COLO668 (cell line): ENCODE data around the gene ARHGEF11.

Source experiments
- DNase-seq: peaks from one replicate; lab custom pipeline; 2025; ENCODE audit not compliant: unreplicated experiment; lab: John Stamatoyannopoulos, UW

The ARHGEF11 gene

DNA sequence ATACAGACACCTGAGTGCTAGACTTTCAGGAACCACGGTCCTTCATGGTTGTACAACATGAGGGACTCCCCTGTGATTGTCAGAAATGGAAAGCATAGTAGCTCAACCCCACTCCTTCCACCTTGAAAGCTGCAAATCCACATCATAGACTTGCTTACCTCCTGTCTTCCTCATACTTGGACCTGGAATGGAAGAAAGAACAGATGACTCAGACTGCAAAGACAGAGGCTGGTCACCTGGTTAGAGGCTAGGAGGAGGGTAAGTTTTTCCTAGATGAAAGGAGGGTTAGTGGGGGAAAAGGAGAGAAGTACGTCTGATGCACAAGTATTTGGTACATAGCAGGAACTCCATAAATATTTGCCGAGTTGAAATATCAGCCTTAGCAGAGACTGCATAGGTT, 87.9 kb downstream of the ARHGEF11 start:
- no peak for DNase-seq

GRCh38 chr1:156956333-156956732, 89.2 kb downstream of the ARHGEF11 start:
- no peak for DNase-seq

DNA sequence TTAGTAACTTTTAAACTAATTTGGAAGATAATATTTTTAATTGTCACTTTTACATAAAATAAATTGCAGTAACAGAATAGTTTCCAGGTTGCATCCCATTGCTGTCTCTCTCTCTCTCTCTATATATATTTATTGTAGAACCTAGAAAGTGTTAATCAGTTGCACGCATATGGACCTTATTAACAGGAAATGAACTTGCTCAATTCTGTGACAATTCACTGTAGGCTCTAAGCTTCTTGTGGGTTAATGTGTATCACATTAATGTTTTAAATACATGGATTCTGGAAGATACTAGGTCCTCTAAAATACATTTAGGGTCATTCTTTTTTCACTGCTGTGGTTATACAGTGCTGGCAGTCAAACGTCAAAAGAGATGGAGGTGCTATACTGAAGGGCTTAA, 92.0 kb downstream of the ARHGEF11 start:
- no peak for DNase-seq

- DNase-seq = no peak
These were observed 94.2 kb downstream of the ARHGEF11 start for GRCh38 chr1:156951371-156951770.

DNA sequence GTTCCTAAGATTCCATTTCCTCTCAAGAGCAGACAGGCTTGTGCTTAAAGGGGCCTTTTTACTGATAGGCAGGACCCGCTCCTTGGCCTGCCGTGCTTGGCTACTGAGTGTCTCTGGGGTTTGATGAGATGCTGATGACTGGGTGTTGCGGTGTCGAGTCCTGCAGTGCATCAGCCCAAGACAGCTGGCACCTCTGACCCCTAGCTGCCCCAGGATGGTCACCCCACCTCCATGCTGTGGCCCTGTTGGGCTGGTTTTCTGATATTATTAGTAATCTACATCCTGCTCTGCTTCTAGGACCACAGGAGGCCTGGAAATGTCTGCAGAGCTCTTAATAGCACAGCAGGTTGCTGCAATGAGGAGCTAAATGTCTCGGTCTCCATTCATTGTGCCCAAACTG, 96.4 kb downstream of the ARHGEF11 start:
- no peak for DNase-seq

- no peak for DNase-seq
These were observed 96.8 kb downstream of the ARHGEF11 start for GRCh38 chr1:156948708-156949107.

GRCh38 chr1:156947818-156948525, 97.6 kb downstream of the ARHGEF11 start:
- DNase-seq = no peak

DNA sequence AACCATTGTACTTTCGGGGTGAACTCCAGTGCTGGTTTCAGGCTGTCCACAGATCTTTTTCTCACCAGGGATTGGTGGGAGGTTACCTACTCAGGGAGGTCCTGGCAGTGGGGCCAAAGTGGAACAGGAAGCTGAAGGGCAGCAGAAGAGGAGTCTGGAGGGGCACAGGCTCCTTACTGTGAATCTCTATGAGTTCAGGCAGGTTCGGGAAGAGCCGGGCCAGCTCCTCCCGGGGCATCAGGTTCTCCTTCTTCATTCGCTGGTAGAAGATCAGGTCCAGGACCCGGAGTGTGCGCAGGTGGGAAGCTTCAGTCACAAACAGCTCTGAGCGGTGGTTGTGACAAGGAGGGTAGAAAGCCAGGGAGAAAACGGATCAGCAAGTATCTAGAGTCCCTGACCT, 98.4 kb downstream of the ARHGEF11 start:
- no peak for DNase-seq

DNA sequence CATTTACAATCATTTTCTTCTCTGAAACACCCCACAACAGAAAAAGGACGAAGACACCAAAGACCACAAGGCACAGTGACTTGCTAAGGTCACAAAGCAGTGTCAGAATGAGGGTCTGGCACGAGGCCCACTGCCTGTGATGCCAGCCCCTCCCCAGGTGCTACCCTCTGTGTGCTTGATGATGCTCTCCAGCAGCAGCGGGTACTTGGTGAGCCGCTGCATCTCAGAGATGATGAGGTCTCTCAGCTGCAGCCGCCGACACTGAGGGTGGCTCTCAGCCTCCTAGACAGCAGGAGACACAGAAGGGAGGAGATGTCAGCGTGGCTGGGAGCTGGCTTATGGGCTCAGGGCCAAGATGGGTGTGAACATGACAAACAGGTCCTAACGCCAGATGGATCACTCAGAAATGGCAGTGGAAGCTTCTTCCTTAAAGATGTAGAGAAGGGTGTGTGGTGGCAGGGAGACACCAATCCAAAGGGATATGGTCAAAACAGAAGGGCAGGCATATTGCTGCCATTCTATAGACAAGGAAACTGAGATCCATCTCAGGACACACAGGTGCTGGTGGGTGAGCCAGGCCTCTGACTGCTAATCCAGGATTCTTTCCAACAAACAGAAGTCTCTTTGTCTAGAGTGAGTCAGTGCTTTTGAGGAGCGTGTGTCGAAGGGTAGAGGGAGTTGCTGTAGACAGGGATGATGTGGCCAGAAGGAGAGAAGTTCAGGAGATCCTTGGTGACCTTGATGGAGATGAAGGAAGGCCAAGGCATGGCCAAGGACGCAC, 99.5 kb downstream of the ARHGEF11 start:
- DNase-seq = no peak

GRCh38 chr1:156944848-156945247, 100.7 kb downstream of the ARHGEF11 start:
- DNase-seq = no peak

GRCh38 chr1:156944268-156944667, 101.3 kb downstream of the ARHGEF11 start:
- DNase-seq = no peak

DNA sequence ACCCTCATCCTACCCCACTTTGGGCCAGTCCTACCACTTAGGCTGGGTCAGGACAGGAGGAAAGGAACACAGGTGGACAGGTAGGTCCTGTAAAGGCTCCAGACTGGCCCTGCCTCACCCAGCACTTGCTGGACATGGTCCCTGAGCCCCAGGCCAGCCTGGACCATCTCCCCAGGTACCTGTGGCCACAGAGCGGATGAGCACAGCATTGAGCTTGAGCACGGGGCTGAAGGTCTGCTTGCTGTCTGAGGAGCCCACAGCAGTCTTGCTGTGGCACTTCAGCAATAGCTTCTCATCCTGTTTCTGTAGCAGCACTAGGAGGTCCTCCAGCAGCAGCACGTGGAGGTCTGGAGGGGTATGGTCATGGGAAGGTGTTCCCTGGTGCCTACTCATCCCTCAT, 101.8 kb downstream of the ARHGEF11 start:
- no peak for DNase-seq

DNA sequence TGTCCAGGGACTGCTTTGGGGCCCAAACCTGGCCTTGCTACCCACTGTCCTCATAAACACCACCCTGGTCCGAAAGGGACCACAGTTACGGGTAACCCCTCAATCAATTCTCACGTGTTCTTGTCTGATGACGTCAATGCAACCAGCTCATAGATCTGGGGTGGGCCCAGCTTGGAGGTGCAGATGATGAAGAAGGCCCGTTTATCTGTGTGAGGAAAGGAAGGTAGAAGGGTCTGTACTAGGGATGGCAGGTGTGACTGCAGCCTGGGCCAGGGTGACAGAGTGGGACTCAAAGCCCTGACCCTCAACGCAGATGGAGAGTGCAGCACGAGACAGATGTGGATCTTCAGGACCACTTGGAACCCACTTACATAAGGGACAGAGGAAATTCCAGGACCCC, 103.0 kb downstream of the ARHGEF11 start:
- DNase-seq = no peak

- no peak for DNase-seq
These were observed 103.4 kb downstream of the ARHGEF11 start for GRCh38 chr1:156942176-156942575.

DNA sequence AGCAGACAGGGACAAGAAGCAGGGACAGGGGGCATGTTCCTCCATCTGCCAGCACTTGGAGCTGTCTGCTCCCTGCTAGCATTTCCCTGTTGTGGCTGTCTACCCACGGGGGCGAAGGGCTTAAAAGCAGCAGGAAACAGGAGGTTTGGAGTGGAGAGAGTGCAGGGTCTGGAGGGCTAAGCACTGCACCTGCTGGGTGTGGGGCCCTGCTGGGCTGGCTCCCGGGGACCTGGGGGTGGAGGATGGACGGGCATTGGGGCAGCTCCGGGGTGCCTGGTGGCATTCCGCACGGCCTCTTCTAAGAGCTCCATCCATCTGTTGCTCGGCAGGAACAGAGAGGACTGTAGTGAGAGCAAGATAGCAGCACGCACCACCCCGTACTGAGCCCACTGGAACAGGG, 103.9 kb downstream of the ARHGEF11 start:
- no peak for DNase-seq

DNA sequence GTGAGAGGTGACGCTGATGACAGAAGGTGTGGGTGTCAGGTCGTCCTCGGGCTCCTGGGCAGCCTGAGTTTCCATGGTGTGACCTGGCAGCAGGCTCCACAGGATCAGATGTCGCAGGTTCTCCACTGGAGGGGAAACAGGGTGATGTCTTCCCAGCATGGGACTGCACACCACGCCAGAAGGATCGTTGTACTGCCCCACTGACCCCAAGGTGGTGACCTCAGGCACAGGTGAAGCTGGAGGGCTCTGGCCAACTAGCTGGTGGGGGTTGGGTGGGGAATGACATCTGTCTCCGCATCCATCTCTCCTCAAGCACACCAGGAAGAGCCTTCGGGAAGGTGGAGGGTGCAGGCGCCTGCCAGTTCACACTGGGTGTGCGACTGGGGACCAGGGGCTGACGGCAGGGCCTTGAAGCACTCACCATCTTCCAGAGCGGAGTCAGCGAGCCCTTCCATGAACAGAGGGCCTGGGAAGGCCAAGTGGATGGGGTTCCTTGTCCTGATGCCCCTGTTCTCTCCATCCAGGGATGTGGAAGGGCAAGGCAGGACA, 105.7 kb downstream of the ARHGEF11 start:
- no peak for DNase-seq

DNA sequence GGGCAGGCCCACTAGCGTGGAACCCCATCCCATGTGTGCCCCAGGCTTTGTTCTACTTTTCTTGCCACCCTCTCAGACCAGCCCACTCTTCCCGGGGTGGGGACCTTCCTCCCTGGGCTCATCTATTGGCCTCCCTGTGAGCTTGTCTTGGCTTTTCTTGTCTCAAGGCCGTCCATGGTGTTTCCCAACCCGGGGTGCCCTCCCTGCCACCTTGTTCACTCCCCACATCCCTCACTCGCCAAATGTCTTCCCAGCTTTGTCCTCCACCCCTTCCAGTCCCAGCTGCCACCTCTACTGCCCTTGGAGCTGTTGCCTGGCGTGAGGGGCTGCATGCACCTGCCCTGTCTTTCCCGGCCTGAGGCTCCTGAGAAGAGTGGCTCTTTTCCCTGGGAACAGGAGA, 106.7 kb downstream of the ARHGEF11 start:
- DNase-seq = no peak

- no peak for DNase-seq
These were observed 107.7 kb downstream of the ARHGEF11 start for GRCh38 chr1:156937883-156938282.

DNA sequence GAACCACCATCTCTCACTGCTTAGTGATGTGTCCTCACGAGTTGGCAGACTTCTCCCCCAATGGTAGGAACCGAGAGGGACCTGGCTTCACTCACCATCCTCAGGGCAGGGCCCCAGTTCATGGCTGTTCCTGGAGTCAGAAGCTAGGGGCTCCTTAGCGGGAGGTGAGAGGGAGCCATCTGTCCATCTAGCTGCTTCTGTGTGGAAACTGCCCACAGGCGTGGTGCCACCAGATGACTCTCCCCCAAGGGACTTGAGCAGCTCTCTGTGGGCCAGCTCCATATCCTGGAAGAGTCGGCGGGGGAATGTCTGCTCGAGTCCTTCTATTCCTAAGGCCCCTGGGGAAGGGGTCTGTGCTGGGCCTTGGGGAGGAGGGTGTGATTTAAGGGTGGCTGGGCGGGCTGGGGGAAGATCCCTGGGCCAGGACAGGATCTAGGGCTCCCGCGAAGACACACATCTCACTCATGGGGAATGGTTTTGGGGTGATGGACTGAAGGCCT, 108.8 kb downstream of the ARHGEF11 start:
- DNase-seq = no peak

GRCh38 chr1:156936191-156936590, 109.4 kb downstream of the ARHGEF11 start:
- DNase-seq = no peak

DNA sequence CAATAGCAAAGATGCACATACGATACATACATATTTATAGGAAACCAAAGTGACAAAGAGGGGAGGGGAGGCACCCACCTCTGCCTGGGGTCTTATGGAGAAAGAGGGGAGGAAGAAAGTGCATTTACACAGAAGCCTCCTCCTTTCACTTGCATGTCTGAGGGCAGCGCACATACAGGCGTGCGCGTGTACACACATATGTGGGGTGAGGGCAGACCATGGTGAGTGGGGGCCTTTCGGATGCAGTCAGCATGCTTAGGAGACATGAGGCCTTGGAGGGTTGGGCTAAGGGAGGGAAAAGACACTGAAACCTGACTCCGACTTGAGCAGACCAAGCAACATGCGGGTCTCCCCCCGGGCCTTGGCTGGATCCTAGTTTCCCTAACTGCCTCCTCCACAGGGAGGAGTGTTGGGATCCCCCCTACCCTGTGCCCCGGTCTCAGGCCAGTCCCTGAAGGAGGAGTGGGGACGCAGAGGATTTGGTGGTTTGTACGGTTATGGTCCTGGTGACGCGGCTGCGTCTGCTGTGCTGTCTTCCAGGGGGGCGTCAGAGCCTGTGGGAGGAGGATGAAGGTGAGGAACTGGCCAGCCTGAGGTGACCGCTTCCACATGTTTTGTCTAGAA, 109.9 kb downstream of the ARHGEF11 start:
- DNase-seq = no peak

GRCh38 chr1:156933136-156933535, 112.4 kb downstream of the ARHGEF11 start:
- DNase-seq = no peak
